Endometrial microvascular endothelial cells (primary cell): ENCODE results near the gene SMDT1. TPM values are rescaled to one million over a fixed set of nuclear protein-coding genes. Genes with fewer than 3 reads are reported as not detected.
"Not testable (repeated sequence)": the region's sequence is repeated elsewhere in the genome, so short reads cannot be mapped to it uniquely, and the experiment has no call there.

Experiments
- in situ Hi-C: cut with HindIII; loops from 2 replicates; pipeline ENCODE4 v1.10.0; 2017; ENCODE audit warnings: low sequenced_read_pairs, low pct_unique_long_range_greater_than_20kb; ENCODE audit errors: inconsistent ontology term
- total RNA-seq: library from RNA; depleted of rRNA; stranded (reverse); fragments of >200 nt; gene quantifications from one replicate; pipeline ENCODE4 v1.2.3, GENCODE V29; 2015; ENCODE audit errors: inconsistent ontology term

SMDT1 gene
- total RNA-seq, 1 donor from 2014 or later: 0.56 TPM

- in situ Hi-C loops: no loop called here
These were observed 9.5 kb upstream of the SMDT1 start for GRCh38 chr22:42069801-42070516.

- in situ Hi-C loops: no loop called here
These were observed 8.7 kb upstream of the SMDT1 start, which contains the start of gene NAGA for GRCh38 chr22:42070517-42071422. Gene NAGA, minus strand, starts transcription at chr22:42070812. Its CDS starts 515 bp downstream, at chr22:42070297.

DNA sequence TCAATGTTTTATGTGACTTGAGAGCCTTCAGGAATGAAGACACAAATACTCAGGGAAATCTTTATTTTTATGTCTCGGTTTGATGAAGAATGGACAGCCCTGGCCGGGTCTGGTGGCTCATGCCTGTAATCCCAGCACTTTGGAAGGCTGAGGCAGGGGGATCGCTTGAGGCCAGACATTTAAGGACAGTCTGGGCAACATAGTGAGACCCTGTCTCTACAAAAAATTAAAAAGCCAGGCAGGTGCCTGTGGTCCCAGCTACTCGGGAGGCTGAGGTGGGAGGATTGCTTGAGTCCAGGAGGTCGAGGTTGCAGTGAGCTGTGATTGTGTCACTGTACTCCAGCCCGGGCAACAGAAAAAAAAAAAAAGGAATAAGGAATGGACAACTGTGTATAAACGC is 8.0 kb upstream of the SMDT1 start:
- in situ Hi-C loops: not testable (repeated sequence)

GRCh38 chr22:42072606-42073330 is 6.7 kb upstream of the SMDT1 start:
- in situ Hi-C loops: no loop called here

DNA sequence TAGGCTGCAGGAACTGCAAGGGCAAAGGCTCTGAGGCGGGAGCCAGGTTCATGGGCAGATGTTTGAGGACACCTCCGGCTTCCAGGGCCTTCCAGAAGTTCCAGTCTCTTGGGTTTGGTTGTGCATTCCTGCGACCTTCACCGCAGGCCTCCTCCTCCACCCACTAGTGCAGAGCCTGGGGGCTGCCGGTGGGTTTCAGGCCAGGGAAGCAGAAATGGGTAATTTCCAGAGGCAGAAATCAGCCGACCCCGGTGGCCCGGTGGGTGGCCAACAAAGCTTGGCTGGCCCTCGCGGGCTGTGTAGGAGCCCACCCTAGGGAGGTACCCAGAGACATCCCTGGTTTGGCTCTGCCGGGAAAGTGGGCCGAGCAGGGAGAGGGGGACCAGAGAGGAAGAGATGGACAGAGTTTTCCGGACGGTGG is 5.9 kb upstream of the SMDT1 start:
- in situ Hi-C loops: no loop called here

DNA sequence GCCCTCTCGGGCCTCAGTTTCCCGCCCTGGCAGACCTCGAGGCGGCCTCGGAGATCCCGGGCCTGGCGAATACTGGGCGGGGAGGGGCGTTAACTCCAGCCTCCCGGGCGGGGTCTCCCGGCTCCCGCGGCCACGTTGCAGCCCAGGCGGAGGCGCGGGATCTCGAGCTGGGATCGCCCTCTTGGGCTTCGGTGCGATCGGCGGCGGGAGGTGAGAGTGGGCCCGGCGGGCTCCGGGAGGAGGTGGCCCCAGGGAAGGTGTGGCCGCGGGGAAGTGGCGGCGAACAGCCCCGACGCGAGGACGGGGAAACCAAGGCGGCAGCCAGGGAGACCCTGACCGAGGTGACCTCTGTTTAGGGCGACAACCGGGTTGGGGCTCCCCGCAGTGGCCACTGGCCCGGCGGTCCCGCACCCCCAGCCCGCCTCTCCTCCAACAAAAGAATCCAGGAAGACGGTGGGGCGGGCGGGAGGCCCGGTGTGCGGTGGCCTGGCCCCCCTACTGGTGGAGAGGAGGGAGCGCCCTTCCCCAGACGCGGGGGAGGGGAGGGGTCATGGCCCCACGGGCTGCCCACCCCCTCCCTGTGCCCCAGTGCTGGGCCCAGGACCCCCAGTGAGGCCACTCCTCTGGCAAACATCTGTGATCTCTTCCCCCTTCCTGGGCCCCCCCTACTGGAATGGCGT is 5.2 kb upstream of the SMDT1 start, which contains the start of gene PHETA2:
PHETA2 (plus strand) TSS at position 117 of the 680 bp plus-strand sequence. CDS start 3,046 bp downstream, outside the sequence.
- in situ Hi-C loops: no loop called here

- in situ Hi-C loops: no loop called here
These were observed 4.4 kb upstream of the SMDT1 start for GRCh38 chr22:42074846-42075676.

DNA sequence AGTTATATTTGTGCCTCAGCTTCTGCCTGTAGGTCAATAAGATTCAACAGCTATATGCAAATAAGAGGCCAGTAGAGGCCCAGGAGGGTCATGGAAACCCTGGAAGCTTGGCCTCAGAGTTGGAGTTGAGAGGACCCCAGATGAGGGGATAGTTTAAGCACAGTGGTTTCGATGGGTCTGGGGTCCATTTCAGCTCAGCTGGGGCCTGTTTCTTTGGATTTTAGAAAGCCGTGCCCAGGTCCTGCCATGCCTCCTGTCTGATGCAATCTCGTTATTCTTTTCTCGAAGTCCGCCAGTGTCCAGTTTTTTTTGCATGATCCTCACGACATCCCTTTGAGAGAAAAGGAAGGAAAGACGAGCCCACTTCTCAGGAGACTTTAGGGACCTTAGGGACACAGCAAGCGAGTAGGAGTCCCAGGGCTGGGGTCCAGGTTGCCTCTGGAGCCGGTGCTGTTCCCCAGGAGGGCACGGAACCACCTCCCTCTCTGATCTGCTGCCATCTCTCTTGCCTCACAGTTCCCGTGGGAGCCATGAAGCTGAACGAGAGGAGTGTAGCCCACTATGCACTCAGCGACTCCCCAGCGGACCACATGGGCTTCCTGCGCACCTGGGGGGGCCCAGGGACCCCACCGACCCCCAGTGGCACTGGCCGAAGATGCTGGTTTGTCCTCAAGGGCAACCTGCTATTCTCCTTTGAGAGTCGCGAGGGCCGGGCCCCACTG is 2.6 kb upstream of the SMDT1 start:
- in situ Hi-C loops: no loop called here

- in situ Hi-C loops: no loop called here
These were observed 1.9 kb upstream of the SMDT1 start for GRCh38 chr22:42077486-42078125.

GRCh38 chr22:42078469-42079318 is 806 bp upstream of the SMDT1 start:
- in situ Hi-C loops: no loop called here

- in situ Hi-C loops: no loop called here
These were observed 787 bp downstream of the SMDT1 start for GRCh38 chr22:42080287-42080686.

- in situ Hi-C loops: no loop called here
These were observed 3.6 kb downstream of the SMDT1 start for GRCh38 chr22:42083119-42083518.

DNA sequence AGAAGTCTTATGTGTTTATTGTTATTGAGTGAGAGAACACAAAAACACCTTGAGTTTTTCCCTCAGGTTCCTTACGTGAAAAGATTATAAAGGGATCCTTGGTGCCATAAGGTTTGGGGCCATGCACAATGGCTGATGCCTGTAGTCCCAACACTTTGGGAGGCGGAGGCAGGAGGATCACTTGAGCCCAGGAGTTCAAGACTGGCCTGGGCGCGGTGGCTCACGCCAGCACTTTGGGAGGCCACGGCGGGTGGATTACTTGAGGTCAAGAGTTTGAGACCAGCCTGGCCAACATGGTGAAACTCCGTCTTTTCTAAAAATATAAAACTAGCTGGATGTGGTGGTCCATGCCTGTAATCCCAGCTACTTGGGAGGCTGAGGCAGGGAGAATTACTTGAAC is 5.4 kb downstream of the SMDT1 start:
- in situ Hi-C loops: no loop called here

DNA sequence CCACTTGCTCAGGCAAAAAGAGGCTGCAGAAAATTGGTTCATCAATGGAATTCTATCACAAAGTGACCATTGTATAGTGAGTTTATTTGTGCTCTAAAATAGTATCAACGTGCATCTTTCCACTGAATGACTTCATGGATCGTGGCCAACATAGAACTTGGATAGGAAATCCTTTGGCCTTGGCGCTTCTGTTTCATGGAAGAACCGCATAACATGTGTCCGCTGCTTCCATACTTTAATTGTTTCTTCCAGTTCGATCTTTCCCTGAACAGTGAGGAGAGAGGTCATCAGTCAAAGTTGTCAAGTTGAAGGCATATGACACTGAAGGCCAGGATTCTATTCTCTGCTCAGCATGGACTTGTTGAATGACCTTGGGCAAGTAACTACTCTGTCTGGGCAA is 6.6 kb downstream of the SMDT1 start:
- in situ Hi-C loops: no loop called here

- in situ Hi-C loops: no loop called here
These were observed 11.3 kb downstream of the SMDT1 start, which contains the start of gene NDUFA6 for GRCh38 chr22:42090596-42091454. Gene NDUFA6, minus strand, starts transcription at chr22:42090772. Its CDS starts 28 bp downstream, at chr22:42090744.
